ENCODE results near the gene ENAH.

ENAH gene

DNA sequence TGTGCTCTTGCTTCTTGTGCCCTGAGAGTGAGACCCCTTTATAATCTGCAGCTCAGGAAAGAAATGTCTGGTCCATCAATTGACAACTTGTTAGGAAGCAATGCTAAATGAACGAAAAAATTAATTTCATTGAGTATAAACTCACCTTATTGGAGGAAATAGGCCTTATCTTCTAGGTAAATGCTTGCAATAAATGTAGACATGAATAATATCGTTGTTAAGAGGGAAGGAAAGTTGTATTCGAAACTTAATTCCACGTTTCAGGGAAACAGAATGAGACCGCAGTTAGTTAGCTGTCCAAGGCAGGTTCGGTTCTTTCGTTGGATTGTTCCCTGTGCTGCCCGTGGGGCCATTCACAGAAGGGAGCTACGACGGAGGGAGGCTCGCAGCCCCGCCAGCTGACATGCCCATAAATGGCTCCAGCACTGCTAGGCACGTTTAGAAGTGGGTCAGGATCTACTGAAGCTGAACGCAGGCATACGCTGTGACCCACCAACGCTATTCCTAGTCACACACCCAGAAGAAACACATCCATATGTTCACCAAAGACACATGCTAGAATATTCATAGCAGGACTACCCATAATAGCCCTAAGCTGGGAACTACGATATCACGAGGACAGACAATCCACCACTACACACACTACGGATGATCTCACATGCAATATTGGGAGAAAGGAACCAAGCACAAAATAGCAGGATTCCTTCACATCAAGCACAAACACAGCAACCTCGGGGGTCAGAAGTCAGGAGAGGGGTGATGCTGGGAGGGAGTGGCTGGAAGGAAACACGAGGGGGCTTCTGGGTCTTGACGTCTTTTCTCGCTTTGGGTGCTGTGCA lies 168.9 kb downstream of the ENAH start:
- no peak for TF ChIP-seq TAF1 (IDR thresholded peaks at IDR 0.05; ENCODE audit: borderline replicate concordance, insufficient read depth, low read length)
- TF ChIP-seq SIN3A (IDR thresholded peaks at IDR 0.05; ENCODE audit: borderline replicate concordance, insufficient read depth, low read length), result no peak
- TF ChIP-seq FOXP2 (optimal IDR thresholded peaks at IDR 0.05; ENCODE audit: borderline replicate concordance, extremely low read depth, extremely low read length, insufficient read depth), result no peak
- TF ChIP-seq REST (IDR thresholded peaks at IDR 0.05; ENCODE audit: insufficient read depth in 1 of 2, low read depth in 2 of 2, low read length in 2 of 2), result no peak
- no peak for TF ChIP-seq POLR2AphosphoS5 (IDR thresholded peaks at IDR 0.05; ENCODE audit: low read depth, low read length)

- TF ChIP-seq SIN3A (IDR thresholded peaks at IDR 0.05; ENCODE audit: borderline replicate concordance, insufficient read depth, low read length), result no peak
- TF ChIP-seq FOXP2 (optimal IDR thresholded peaks at IDR 0.05; ENCODE audit: borderline replicate concordance, extremely low read depth, extremely low read length, insufficient read depth), result no peak
- TF ChIP-seq POLR2AphosphoS5 (IDR thresholded peaks at IDR 0.05; ENCODE audit: low read depth, low read length), result no peak
- no peak for TF ChIP-seq REST (IDR thresholded peaks at IDR 0.05; ENCODE audit: insufficient read depth in 1 of 2, low read depth in 2 of 2, low read length in 2 of 2)
- TF ChIP-seq TAF1 (IDR thresholded peaks at IDR 0.05; ENCODE audit: borderline replicate concordance, insufficient read depth, low read length), result no peak
Measured at GRCh38 chr1:225482421-225482950, 170.4 kb downstream of the ENAH start.

DNA sequence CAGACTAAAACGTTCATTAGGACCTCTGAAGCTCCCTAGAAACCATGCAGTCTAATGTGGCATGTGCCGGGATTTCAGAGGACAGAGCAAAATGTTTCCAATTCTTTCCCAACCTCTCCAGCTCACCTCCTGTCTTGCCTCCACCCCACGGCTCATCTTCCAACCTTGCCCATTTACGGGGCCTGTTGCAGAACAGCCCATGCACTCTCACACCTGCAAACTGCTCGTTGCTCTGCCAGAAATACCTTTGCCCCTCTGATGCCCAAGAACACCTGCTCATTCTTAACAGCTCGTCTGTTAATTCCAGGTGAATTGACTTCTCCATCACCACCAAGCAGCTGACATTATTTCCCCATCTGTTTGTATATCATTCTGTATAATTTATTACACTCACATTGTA lies 171.2 kb downstream of the ENAH start:
- TF ChIP-seq POLR2AphosphoS5 (IDR thresholded peaks at IDR 0.05; ENCODE audit: low read depth, low read length) (no peak), SIN3A (IDR thresholded peaks at IDR 0.05; ENCODE audit: borderline replicate concordance, insufficient read depth, low read length) (no peak), TAF1 (IDR thresholded peaks at IDR 0.05; ENCODE audit: borderline replicate concordance, insufficient read depth, low read length) (no peak), REST (IDR thresholded peaks at IDR 0.05; ENCODE audit: insufficient read depth in 1 of 2, low read depth in 2 of 2, low read length in 2 of 2) (no peak), FOXP2 (optimal IDR thresholded peaks at IDR 0.05; ENCODE audit: borderline replicate concordance, extremely low read depth, extremely low read length, insufficient read depth) (no peak)

DNA sequence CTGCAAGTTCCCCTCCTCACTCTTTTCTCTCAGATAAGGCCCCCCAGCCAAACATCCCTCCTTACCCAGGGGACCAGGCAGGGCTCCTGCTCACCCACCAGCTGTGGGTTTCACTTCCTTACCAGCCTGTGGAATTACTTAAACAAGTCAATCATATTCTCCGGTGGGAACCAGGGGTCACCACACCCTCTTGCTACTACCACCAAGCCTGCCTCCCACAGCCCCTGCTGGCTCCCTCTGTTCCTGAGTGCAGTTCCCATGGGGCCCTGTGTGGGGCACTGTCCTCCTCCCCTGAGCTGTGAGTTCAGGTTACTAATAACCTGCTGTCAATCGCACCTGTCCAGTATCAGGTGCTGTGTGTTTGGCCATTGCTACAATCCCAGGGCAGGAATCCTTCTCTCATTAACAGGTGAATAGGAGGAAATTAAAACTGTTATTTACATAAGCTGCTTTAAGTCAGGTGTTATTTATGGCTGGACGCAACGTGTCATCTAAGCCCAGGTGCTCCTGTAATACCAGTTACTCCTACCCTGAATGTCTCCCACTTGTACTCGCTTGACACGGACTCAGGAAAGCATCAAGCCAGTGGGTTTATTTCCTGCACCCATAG lies 172.0 kb downstream of the ENAH start:
- TF ChIP-seq FOXP2 (optimal IDR thresholded peaks at IDR 0.05; ENCODE audit: borderline replicate concordance, extremely low read depth, extremely low read length, insufficient read depth) (no peak), POLR2AphosphoS5 (IDR thresholded peaks at IDR 0.05; ENCODE audit: low read depth, low read length) (no peak), REST (IDR thresholded peaks at IDR 0.05; ENCODE audit: insufficient read depth in 1 of 2, low read depth in 2 of 2, low read length in 2 of 2) (no peak), TAF1 (IDR thresholded peaks at IDR 0.05; ENCODE audit: borderline replicate concordance, insufficient read depth, low read length) (no peak), SIN3A (IDR thresholded peaks at IDR 0.05; ENCODE audit: borderline replicate concordance, insufficient read depth, low read length) (no peak)
